ENCODE measurements around the gene EEPD1. TPM values are rescaled to one million over a fixed set of nuclear protein-coding genes. Genes with fewer than 3 reads are reported as not detected.

EEPD1 gene
- total RNA-seq, 1 donor, result 9.0 TPM

DNA sequence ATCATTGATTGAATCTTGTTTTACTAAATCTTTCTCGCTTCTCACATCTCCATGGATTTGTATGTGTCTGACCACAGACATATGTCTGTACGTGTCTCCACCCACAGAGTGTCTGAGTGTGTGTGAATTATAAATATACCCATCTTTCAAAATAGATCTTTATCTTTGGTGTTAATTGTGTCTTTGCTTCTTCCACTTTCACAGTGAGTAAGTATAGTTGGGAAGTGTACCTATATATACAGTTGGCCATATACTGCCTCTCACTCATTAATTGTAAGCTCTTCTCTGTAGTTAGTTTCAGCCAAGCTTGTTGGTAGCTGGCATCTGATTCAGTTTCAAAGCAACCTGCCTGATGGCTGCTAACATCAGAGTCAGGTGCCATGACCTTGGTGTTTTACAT, 18.4 kb downstream of the EEPD1 start:
- no peak overlapping the region for H3K4me3 ChIP-seq (ENCODE audit: insufficient read depth, low read length)
- H3K27me3 ChIP-seq (ENCODE audit: insufficient read depth, low read length), result no peaks in the 10 kb centered on the region
- TF ChIP-seq, protein P1, sequence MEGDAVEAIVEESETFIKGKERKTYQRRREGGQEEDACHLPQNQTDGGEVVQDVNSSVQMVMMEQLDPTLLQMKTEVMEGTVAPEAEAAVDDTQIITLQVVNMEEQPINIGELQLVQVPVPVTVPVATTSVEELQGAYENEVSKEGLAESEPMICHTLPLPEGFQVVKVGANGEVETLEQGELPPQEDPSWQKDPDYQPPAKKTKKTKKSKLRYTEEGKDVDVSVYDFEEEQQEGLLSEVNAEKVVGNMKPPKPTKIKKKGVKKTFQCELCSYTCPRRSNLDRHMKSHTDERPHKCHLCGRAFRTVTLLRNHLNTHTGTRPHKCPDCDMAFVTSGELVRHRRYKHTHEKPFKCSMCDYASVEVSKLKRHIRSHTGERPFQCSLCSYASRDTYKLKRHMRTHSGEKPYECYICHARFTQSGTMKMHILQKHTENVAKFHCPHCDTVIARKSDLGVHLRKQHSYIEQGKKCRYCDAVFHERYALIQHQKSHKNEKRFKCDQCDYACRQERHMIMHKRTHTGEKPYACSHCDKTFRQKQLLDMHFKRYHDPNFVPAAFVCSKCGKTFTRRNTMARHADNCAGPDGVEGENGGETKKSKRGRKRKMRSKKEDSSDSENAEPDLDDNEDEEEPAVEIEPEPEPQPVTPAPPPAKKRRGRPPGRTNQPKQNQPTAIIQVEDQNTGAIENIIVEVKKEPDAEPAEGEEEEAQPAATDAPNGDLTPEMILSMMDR (IDR thresholded peaks at IDR 0.05; ENCODE audit: extremely low read depth, low read depth, low read length), result no peak
- no peaks in the 10 kb centered on the region for H3K36me3 ChIP-seq (ENCODE audit: insufficient read depth, low read length)
- DNase-seq (ENCODE audit: insufficient read length, low spot score, missing footprints), result no peak
- no peak overlapping the region for H3K27ac ChIP-seq (ENCODE audit: low read depth, low read length)
- H3K9me3 ChIP-seq (ENCODE audit: low read depth, low read length), result no peaks in the 10 kb centered on the region
- peaks cover 3% of the 10 kb centered on the region for H4K20me1 ChIP-seq (ENCODE audit: insufficient read depth, low read length)
- H3K4me1 ChIP-seq (ENCODE audit: insufficient read depth, low read length), result no peaks in the 10 kb centered on the region
- H3K4me2 ChIP-seq (ENCODE audit: insufficient read depth, low read length), result no peak overlapping the region
- no peaks in the 10 kb centered on the region for H3K79me2 ChIP-seq (ENCODE audit: insufficient read depth, low read length)
- H2AFZ ChIP-seq (ENCODE audit: low read length), result no peak overlapping the region

DNA sequence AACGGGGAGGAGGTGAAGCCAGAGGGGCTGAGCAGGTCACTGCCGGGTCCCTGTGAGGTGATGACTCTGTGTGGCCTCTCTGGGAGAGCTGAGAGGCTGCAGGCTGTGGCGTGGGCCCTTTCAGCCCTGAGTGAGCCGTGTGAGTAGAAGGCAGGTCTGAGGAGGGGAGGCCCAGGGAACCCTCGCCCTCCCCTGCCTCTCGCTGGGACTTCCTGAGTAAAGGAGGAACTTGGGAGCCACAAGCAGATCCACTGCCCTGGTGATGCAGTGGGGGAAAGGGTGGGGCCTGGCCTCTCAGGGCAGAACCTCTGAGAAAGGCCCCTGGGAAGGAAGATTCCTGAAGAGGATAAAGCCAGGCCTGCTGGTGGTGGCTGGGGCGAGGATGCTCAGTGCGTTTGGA, 22.8 kb downstream of the EEPD1 start:
- Histone ChIP-seq H4K20me1 (ENCODE audit: insufficient read depth, low read length) (peaks cover 3% of the 10 kb centered on the region), H3K36me3 (ENCODE audit: insufficient read depth, low read length) (no peaks in the 10 kb centered on the region), H3K27ac (ENCODE audit: low read depth, low read length) (no peak overlapping the region), H2AFZ (ENCODE audit: low read length) (no peak overlapping the region), H3K4me1 (ENCODE audit: insufficient read depth, low read length) (no peaks in the 10 kb centered on the region), H3K79me2 (ENCODE audit: insufficient read depth, low read length) (no peaks in the 10 kb centered on the region), H3K9me3 (ENCODE audit: low read depth, low read length) (no peaks in the 10 kb centered on the region), H3K4me2 (ENCODE audit: insufficient read depth, low read length) (no peak overlapping the region), H3K27me3 (ENCODE audit: insufficient read depth, low read length) (no peaks in the 10 kb centered on the region), H3K4me3 (ENCODE audit: insufficient read depth, low read length) (no peak overlapping the region)
- DNase-seq (ENCODE audit: insufficient read length, low spot score, missing footprints), result no peak
- TF ChIP-seq, protein P1 (IDR thresholded peaks at IDR 0.05; ENCODE audit: extremely low read depth, low read depth, low read length), result no peak

DNA sequence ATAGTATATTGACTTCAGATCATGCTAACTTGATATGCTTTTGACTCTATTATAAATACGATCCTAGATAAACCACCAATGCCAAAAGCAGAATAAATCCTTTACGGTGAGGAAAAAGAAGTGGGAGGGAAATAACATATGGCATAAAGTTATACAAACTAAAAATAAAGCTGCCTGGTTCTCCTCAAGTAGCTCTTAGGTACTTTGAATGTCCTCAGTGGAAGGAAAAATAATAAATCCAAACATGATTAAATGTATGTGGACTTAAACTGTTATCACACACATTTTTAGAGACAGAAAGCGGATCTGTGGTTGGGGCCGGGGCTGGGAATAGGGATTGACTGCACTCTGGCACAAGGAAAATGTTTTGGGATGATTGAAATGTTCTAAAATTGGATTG, 23.6 kb downstream of the EEPD1 start:
- TF ChIP-seq, protein P1 (IDR thresholded peaks at IDR 0.05; ENCODE audit: extremely low read depth, low read depth, low read length), result no peak
- no peak overlapping the region for H2AFZ ChIP-seq (ENCODE audit: low read length)
- H3K4me2 ChIP-seq (ENCODE audit: insufficient read depth, low read length), result peak overlapping the region; percentile 2
- H4K20me1 ChIP-seq (ENCODE audit: insufficient read depth, low read length), result peaks cover 3% of the 10 kb centered on the region
- H3K4me3 ChIP-seq (ENCODE audit: insufficient read depth, low read length), result no peak overlapping the region
- H3K27me3 ChIP-seq (ENCODE audit: insufficient read depth, low read length), result no peaks in the 10 kb centered on the region
- no peaks in the 10 kb centered on the region for H3K4me1 ChIP-seq (ENCODE audit: insufficient read depth, low read length)
- DNase-seq (ENCODE audit: insufficient read length, low spot score, missing footprints), result no peak
- H3K36me3 ChIP-seq (ENCODE audit: insufficient read depth, low read length), result no peaks in the 10 kb centered on the region
- H3K79me2 ChIP-seq (ENCODE audit: insufficient read depth, low read length), result no peaks in the 10 kb centered on the region
- H3K27ac ChIP-seq (ENCODE audit: low read depth, low read length), result no peak overlapping the region
- no peaks in the 10 kb centered on the region for H3K9me3 ChIP-seq (ENCODE audit: low read depth, low read length)

DNA sequence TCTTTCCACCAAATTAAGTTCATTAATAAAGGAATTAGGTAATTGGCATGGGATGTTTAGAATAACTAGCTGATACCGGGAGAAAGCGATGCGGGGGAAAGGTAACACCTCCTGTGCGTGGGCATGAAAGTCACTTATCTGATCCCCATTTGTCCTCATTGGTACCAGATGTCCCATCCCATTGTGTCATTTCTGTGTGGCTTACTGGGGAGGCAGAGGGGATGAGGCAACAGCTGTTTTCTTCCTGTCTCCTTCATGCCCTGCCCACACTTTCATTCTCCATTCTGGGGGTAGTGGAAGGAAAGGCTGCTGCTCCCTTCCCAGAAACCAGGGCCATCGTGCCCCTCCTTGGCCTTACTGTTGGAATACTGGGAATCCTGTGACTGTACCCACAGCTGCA, 27.1 kb downstream of the EEPD1 start:
- TF ChIP-seq, protein P1 (IDR thresholded peaks at IDR 0.05; ENCODE audit: extremely low read depth, low read depth, low read length), result no peak
- H2AFZ ChIP-seq (ENCODE audit: low read length), result no peak overlapping the region
- H3K36me3 ChIP-seq (ENCODE audit: insufficient read depth, low read length), result no peaks in the 10 kb centered on the region
- no peak for DNase-seq (ENCODE audit: insufficient read length, low spot score, missing footprints)
- H3K27ac ChIP-seq (ENCODE audit: low read depth, low read length), result no peak overlapping the region
- no peaks in the 10 kb centered on the region for H3K9me3 ChIP-seq (ENCODE audit: low read depth, low read length)
- H3K4me2 ChIP-seq (ENCODE audit: insufficient read depth, low read length), result no peak overlapping the region
- H3K79me2 ChIP-seq (ENCODE audit: insufficient read depth, low read length), result no peaks in the 10 kb centered on the region
- no peaks in the 10 kb centered on the region for H3K4me1 ChIP-seq (ENCODE audit: insufficient read depth, low read length)
- no peaks in the 10 kb centered on the region for H3K27me3 ChIP-seq (ENCODE audit: insufficient read depth, low read length)
- no peaks in the 10 kb centered on the region for H4K20me1 ChIP-seq (ENCODE audit: insufficient read depth, low read length)
- H3K4me3 ChIP-seq (ENCODE audit: insufficient read depth, low read length), result no peak overlapping the region
